Adipocyte (in vitro differentiated cells): ENCODE data around the gene VWA5B1.

Source experiments
- DNase-seq: peaks from one replicate; pipeline ENCODE4 v3.0.0-alpha.2; 2015; ENCODE audit warnings: low read depth
- H3K27me3 ChIP-seq: replicated peaks from 2 replicates; pipeline ENCODE4 v1.7.0; 2013; ENCODE audit warnings: mild to moderate bottlenecking, low read length, moderate library complexity; ENCODE audit not compliant: control insufficient read depth, insufficient read depth
- H3K36me3 ChIP-seq: 2 replicates; pipeline ENCODE4 v1.7.0; 2013; ENCODE audit warnings: low read length, mild to moderate bottlenecking, moderate library complexity; ENCODE audit not compliant: control insufficient read depth, insufficient read depth, severe bottlenecking
- H3K4me1 ChIP-seq: 2 replicates; pipeline ENCODE4 v1.7.0; 2013; ENCODE audit warnings: mild to moderate bottlenecking, low read length, moderate library complexity; ENCODE audit not compliant: control insufficient read depth, insufficient read depth
- H3K4me3 ChIP-seq: 2 replicates; pipeline ENCODE4 v1.7.0; 2013; ENCODE audit warnings: mild to moderate bottlenecking, low read length, moderate library complexity
- H3K9ac ChIP-seq: 2 replicates; pipeline ENCODE4 v1.7.0; 2013; ENCODE audit warnings: mild to moderate bottlenecking, low read length, moderate library complexity
- H3K9me3 ChIP-seq: 2 replicates; pipeline ENCODE4 v1.7.0; 2013; ENCODE audit warnings: mild to moderate bottlenecking, low read length, moderate library complexity; ENCODE audit not compliant: control insufficient read depth

VWA5B1 gene

DNA sequence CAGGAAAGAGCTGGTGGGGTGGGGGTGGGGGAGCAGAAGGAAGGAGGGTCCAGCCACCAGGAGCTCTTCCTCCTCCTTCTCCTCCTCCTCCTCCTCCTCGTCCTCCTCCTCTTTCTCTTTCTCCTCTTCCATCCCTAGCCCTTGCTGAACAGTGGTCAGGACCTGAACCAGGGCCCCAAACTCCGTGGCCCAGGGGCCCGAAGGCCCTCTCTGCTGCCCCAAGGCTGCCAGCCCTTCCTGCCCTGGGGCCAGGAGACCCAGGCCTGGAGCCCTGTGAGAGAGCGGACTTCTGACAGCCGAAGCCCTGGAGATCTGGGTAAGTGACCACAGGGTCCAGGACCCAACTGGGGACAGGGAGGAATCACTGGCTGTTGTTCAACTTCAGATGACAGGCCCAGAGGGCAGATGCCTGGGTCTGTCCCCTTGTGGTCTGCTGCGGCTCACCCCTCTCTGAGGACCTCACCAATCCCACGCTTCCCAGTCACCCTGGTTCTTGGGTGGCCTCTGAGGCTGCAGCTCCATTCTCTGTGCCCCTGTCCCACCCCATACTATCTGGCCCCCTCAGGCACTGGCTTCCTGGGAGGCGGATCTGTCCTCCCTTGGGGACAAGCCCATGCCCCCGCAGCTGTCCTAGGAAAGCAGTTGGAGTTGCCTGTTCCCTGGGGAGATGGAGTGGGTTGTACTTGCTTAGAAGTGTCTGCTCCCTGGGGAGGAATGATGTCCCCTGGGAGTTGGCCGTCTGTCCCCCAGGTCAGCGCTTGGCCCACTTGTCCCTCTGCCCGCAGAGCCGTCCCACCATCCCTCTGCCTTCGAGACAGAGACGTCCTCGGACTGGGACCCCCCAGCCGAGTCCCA is 51.8 kb downstream of the VWA5B1 start:
- Histone ChIP-seq H3K36me3 (no peaks in the 10 kb centered on the region), H3K9ac (no peak overlapping the region), H3K4me3 (no peak overlapping the region), H3K4me1 (no peaks in the 10 kb centered on the region), H3K9me3 (peaks cover 9% of the 10 kb centered on the region), H3K27me3 (peaks cover 30% of the 10 kb centered on the region)
- no peak for DNase-seq

DNA sequence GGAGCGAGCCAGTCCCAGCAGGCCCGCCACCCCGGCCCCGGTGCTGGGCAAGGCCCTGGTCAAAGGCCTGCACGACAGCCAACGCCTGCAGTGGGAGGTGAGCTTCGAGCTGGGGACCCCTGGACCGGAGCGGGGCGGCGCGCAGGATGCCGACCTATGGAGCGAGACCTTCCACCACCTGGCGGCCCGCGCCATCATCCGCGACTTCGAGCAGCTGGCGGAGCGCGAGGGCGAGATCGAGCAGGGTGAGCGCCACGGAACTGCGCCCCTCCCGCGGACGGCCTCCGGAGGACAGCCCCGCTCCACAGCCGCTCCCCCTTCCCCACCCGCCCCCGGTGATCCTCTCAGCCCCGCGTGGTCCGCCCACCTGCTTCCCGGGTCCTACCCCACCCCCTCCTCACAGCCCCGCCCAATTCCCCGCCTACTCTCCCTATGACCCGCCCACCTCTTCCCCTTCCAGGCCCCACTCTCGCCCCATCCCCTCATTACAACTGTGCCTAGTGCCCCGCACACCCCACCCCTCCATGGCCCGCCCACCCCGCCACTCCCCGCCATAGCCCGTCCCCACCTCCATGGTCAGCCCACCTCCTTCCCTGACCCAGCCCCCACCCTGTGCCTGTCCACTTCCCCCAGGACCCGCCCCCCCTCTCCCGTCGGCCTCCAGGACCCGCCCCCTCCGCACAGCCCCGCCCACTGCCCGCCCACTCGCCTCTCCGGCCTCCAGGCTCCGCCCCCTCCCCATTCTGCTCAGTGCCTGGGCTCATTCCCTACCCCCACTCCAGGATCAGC is 52.7 kb downstream of the VWA5B1 start:
- Histone ChIP-seq H3K4me1 (no peaks in the 10 kb centered on the region), H3K4me3 (no peak overlapping the region)

DNA sequence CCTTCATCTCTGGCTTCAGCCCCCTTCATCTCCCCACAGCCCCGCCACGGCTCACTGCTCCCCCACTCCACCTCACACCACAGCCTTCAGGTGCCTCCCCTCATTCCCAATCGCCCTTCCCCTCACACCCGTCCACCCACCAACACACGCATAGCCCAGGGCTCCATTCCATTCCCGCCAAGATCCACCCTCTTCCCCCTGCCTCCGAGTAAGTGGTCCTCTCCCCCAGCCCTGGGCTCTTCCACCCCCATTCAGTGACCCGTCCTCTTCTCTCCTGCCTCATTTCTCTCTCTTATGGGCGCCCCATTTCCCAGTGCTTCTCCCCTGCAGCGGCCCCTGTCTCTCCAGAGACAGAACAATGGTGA is 53.2 kb downstream of the VWA5B1 start:
- peaks cover 30% of the 10 kb centered on the region for H3K27me3 ChIP-seq
- H3K4me3 ChIP-seq = no peak overlapping the region
- no peaks in the 10 kb centered on the region for H3K4me1 ChIP-seq
- no peak overlapping the region for H3K9ac ChIP-seq
- H3K36me3 ChIP-seq = no peaks in the 10 kb centered on the region
- no peak for DNase-seq
- peaks cover 9% of the 10 kb centered on the region for H3K9me3 ChIP-seq

More for the DNA sequence above, 52.7 kb downstream of the VWA5B1 start:
- Histone ChIP-seq H3K27me3 (peaks cover 26% of the 10 kb centered on the region), H3K9ac (no peak overlapping the region), H3K9me3 (peaks cover 9% of the 10 kb centered on the region), H3K36me3 (no peaks in the 10 kb centered on the region)
- DNase-seq = no peak

DNA sequence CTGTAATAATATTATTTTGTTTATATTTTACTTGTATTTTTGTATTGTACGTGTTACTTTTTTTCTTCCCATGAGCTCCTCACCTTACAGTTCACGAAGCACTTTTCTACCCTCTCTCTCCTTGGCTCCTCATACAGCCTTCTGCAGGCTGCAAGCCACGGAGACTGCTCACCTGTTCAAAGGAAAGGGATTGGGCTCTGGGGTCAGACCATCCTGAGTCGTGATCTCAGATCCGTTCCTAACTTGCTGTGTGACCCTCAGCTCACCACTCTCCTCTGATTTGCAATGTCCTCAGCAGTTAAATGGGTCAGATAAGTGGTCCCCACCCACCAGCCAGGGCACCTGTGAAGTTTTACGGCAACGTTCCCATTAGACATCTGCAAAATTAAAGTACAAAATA is 54.1 kb downstream of the VWA5B1 start:
- Histone ChIP-seq H3K9me3 (peaks cover 9% of the 10 kb centered on the region), H3K9ac (no peak overlapping the region), H3K27me3 (peaks cover 28% of the 10 kb centered on the region), H3K4me1 (no peaks in the 10 kb centered on the region), H3K36me3 (no peaks in the 10 kb centered on the region), H3K4me3 (no peak overlapping the region)
- no peak for DNase-seq

DNA sequence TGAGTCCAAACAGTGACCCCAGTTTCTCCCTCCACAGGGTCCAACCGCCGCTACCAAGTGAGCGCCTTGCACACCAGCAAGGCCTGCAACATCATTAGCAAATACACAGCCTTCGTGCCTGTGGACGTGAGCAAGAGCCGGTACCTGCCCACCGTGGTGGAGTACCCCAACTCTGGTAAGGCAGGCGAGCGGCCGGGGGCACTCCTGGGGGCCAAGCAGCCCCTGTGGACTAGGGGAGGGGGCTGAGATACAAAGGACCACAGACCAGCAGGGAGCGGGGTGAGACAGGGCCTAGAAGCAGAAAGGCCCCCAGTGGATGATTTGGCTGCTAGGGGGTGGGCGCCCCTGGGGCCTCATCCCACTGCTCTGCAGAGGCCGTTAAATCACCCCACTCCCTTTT is 54.7 kb downstream of the VWA5B1 start:
- H3K27me3 ChIP-seq = peaks cover 24% of the 10 kb centered on the region

DNA sequence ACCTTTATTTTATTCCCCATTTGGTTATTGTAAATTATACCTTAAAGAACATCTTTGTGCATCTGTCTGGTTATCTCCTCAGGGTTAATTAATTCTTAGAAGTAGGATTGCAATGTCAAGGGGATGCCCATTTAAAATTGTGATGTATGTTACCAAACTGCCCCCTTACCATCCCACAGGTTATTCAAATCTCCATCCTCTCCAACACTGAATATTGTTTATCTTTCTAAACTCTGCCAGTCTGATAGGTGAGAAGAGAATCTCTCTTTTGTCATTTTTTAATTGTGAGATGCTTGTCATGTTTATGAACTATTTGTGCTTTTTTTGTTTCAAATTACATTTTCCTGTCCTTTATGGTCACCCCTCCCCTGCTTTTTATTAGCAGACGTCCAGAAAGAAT is 55.8 kb downstream of the VWA5B1 start:
- Histone ChIP-seq H3K9me3 (peaks cover 9% of the 10 kb centered on the region), H3K4me3 (no peak overlapping the region), H3K27me3 (peaks cover 25% of the 10 kb centered on the region), H3K36me3 (no peaks in the 10 kb centered on the region), H3K9ac (no peak overlapping the region), H3K4me1 (no peaks in the 10 kb centered on the region)
- no peak for DNase-seq

More for the DNA sequence above, 54.7 kb downstream of the VWA5B1 start:
- no peak overlapping the region for H3K4me3 ChIP-seq
- H3K4me1 ChIP-seq = no peaks in the 10 kb centered on the region
- H3K9ac ChIP-seq = no peak overlapping the region
- DNase-seq = no peak
- peaks cover 9% of the 10 kb centered on the region for H3K9me3 ChIP-seq
- H3K36me3 ChIP-seq = no peaks in the 10 kb centered on the region

DNA sequence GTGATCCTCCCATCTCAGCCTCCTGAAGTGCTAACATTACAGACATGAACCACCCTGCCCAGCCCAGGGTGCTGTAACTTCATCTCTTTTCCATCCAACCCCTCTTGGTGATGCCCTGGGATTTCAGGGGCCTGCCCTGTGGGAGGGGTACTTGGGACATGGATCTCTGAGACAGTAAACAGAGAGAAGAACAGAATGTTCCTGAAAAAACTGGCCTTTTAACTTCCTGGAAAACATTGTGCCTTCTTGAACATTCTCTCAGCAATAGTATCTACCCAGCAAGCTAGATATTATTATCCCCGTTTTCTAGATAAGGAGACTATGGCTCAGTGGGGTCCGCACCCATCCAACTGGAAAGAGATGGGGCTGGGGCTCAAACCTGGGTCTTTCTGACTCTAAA is 57.0 kb downstream of the VWA5B1 start:
- no peak overlapping the region for H3K9ac ChIP-seq
- H3K36me3 ChIP-seq = no peaks in the 10 kb centered on the region
- H3K4me1 ChIP-seq = no peaks in the 10 kb centered on the region
- H3K4me3 ChIP-seq = no peak overlapping the region
- DNase-seq = no peak
- H3K27me3 ChIP-seq = peaks cover 26% of the 10 kb centered on the region
- H3K9me3 ChIP-seq = peaks cover 9% of the 10 kb centered on the region

DNA sequence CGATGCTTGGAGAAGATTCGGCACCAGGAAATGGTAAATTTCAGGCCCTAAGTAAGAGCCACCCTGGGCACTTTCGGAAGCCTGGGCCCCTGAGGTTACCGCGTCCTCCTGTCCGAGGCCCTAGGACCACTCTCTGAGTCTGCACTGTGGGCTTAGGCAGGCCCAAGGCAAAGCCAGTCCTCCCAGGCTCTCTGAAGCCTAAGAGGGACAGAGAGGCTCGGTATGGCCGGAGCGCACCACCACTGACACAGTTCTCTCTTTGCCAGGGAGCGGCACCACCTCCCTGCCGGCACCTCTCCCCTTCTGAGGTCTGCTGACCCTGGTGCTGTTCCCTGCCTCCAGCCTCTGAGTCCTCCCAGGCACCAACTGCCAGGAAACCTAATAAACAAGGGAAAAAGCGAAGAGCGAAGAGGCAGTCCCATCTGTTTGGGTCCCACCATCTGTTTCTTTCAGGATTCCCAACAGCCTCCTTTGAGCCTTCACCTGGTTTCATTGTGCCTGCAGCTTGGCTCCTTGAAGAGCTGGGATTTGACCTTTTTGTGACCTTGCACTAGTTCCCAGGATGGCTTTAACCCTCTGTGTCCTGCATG is 57.7 kb downstream of the VWA5B1 start:
- Histone ChIP-seq H3K9ac (no peak overlapping the region), H3K9me3 (peaks cover 9% of the 10 kb centered on the region), H3K4me1 (no peaks in the 10 kb centered on the region), H3K27me3 (peaks cover 29% of the 10 kb centered on the region), H3K4me3 (no peak overlapping the region), H3K36me3 (no peaks in the 10 kb centered on the region)
- no peak for DNase-seq

DNA sequence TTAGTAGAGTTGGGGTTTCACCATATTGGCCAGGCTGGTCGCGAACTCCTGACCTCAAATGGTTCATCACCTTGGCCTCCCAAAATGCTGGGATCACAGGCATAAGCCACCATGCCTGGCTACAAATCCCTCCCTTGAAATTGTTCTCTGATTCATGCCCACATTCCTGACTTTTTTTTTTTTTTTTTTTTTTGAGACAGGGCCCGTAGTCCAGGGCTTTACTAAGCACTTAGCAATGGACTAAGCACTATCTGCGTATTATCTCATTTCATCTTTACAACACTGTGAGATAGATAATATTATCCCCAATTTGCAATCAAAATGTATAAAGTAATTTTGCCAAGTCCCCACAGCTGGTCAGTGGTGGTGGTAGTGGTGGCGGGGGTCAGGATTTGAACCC is 58.9 kb downstream of the VWA5B1 start:
- no peak overlapping the region for H3K9ac ChIP-seq
- no peak for DNase-seq
- H3K4me3 ChIP-seq = no peak overlapping the region
- H3K4me1 ChIP-seq = no peaks in the 10 kb centered on the region
- no peaks in the 10 kb centered on the region for H3K36me3 ChIP-seq
- peaks cover 31% of the 10 kb centered on the region for H3K27me3 ChIP-seq
- H3K9me3 ChIP-seq = peaks cover 9% of the 10 kb centered on the region

DNA sequence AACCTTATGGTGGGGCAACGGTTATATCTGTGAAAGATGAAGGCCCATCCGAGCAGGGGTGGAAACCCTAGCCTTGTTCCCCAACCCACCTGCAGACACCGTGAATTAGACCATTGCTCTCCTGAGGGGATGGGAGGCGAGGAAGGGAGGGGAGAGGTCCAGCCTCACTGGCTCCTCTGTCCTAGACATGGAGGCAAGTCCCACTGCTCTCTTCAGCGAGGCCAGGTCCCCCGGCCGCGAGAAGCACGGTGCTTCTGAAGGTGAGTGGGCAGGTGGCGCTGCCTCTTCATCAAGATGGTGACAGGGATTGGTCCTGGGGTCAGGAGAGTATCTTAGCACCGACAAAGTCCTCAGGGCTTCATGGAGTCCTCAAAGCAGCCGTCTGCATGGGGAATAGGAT is 59.3 kb downstream of the VWA5B1 start:
- peaks cover 9% of the 10 kb centered on the region for H3K9me3 ChIP-seq
- H3K27me3 ChIP-seq = peaks cover 34% of the 10 kb centered on the region
- no peak overlapping the region for H3K9ac ChIP-seq
- DNase-seq = no peak
- H3K36me3 ChIP-seq = no peaks in the 10 kb centered on the region
- H3K4me1 ChIP-seq = no peaks in the 10 kb centered on the region
- H3K4me3 ChIP-seq = no peak overlapping the region

DNA sequence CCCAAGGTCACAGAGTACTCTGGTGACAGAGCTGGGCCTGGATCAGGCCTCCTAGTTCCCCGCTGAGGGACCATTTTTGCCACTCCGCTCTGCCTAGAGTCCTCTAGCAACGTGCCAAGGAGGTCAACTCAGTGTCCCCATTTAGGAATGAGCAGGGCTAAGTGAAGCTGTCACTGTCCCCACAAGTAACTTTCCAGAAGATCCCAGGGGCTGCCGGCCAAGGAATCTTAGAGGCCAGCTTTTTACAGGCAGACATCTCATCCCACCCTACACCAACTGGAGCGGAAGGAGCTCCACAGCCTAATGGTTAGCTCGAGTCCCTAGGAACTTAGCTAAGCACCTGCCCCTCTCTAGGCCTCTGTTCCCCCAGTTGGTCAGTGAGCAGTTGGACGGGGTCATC is 59.7 kb downstream of the VWA5B1 start:
- H3K36me3 ChIP-seq = no peaks in the 10 kb centered on the region

More for the DNA sequence above, 59.7 kb downstream of the VWA5B1 start:
- Histone ChIP-seq H3K27me3 (peaks cover 35% of the 10 kb centered on the region), H3K9ac (no peak overlapping the region), H3K4me3 (no peak overlapping the region), H3K4me1 (no peaks in the 10 kb centered on the region), H3K9me3 (peaks cover 9% of the 10 kb centered on the region)
- DNase-seq = no peak
